CD4-positive, alpha-beta T cell treated with Interleukin-6 at 100 ng/mL for 8 hours (primary cell): ENCODE results near the gene MCHR2.

Source experiments
- DNase-seq: peaks from one replicate; pipeline ENCODE4 v3.0.0-alpha.2; 2020; ENCODE audit warnings: mixed read lengths, low spot score

Gene MCHR2

GRCh38 chr6:99905209-99906106, 88.6 kb downstream of the MCHR2 start:
- no peak for DNase-seq

- DNase-seq = no peak
These were observed 92.2 kb downstream of the MCHR2 start for GRCh38 chr6:99901596-99902384.

- DNase-seq = no peak
These were observed 99.2 kb downstream of the MCHR2 start for GRCh38 chr6:99894815-99895214.

- DNase-seq = no peak
These were observed 107.0 kb downstream of the MCHR2 start for GRCh38 chr6:99887066-99887465.

- DNase-seq = no peak
These were observed 109.0 kb downstream of the MCHR2 start for GRCh38 chr6:99885051-99885450.

- no peak for DNase-seq
These were observed 111.8 kb downstream of the MCHR2 start for GRCh38 chr6:99882128-99882702.

GRCh38 chr6:99879431-99879830, 114.6 kb downstream of the MCHR2 start:
- DNase-seq = no peak

- no peak for DNase-seq
These were observed 119.0 kb downstream of the MCHR2 start for GRCh38 chr6:99875068-99875467.

GRCh38 chr6:99873084-99873483, 120.9 kb downstream of the MCHR2 start:
- no peak for DNase-seq

- no peak for DNase-seq
These were observed 122.4 kb downstream of the MCHR2 start for GRCh38 chr6:99871641-99872040.
